HG03135 (cell line): Measurements from ENCODE around the gene AGBL1.

Experiments
- ATAC-seq: cut with Tn5 transposase; IDR thresholded peaks from one replicate; pipeline ENCODE4 v1.9.1; 2021; ENCODE audit warnings: mild to moderate bottlenecking, moderate library complexity; ENCODE audit not compliant: unreplicated experiment

The AGBL1 gene

DNA sequence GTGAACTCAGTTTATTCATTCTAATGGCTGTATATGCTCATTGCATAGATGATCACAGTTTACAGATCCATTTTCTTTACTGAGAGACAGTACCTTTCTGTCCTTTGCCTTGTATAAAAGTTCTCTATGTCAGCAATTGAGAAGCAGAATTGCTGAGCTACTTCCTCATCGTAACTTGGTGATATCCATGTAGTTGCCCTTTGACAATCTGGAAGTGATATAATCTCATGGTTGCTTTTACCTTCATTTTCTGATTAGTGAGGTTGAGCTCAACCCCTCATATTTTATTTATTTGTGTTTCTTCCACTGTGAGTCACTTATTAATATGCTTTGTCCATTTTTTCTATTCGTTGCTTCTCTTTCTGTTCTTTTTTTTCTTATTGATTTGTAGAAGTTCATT is 696.5 kb downstream of the AGBL1 start:
- ATAC-seq: no peak

- ATAC-seq: no peak
Observed at GRCh38 chr15:86796521-86796920, 716.9 kb downstream of the AGBL1 start.

DNA sequence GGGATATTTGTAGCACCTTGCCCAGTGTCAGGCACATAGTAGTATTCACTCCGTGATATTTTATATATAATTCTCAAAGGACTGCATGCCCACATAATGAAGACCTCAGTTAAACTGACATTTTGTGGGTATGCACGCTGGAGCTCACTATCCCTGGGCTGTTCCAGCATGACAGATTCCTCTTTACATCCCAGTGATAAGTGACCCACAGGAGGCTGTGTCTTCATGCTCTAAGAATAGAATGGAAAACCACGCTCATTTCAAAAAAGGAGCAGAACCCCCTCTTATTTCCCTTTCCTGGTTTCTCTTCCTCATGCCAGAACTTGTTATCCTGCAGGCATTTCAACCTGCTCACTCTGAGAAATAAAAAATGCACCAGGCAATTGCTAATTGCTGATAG is 717.5 kb downstream of the AGBL1 start:
- no peak for ATAC-seq

DNA sequence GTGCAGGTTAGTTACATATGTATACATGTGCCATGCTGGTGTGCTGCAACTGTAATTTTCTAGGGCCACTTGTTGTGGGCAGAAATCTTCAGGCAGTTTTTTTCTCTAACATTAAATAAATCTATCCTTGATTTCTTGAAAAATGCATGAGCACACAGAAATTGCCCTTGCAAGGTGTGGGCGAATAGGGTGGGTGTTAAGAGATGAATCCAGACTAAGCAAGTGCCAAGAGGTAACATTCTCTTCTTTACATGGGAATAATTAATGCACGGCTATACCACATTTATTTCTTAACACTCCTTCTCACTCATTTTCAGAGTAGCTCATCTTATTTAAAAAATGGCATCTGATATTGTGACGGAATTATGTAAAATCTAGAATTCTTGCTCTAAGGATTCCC is 719.6 kb downstream of the AGBL1 start:
- ATAC-seq: no peak

DNA sequence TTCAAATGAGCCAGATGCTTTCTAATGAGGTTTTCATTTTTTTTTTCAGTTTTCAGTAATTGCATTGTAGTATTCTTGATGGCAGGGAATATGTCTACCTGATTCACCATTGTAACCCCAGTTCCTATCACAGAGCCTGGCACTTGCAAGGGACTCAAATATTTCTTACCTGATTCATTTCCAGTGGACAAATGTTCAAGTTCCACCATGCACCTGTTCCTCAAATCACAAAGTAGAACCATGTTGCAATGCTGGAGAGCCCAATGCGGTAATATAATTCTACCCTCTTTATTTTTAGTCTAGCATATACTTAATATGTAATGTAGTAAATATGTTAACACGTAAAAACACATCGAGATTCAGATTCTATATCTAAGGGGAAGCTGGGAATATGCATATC is 722.6 kb downstream of the AGBL1 start:
- no peak for ATAC-seq

GRCh38 chr15:86804406-86804805 is 724.7 kb downstream of the AGBL1 start:
- no peak for ATAC-seq

GRCh38 chr15:86810329-86810728 is 730.7 kb downstream of the AGBL1 start:
- no peak for ATAC-seq

- no peak for ATAC-seq
Observed at GRCh38 chr15:86813892-86814291, 734.2 kb downstream of the AGBL1 start.

GRCh38 chr15:86829245-86829644 is 749.6 kb downstream of the AGBL1 start:
- ATAC-seq: no peak

GRCh38 chr15:86830304-86830703 is 750.6 kb downstream of the AGBL1 start:
- no peak for ATAC-seq

- ATAC-seq: no peak
Observed at GRCh38 chr15:86833595-86833994, 753.9 kb downstream of the AGBL1 start.

GRCh38 chr15:86834115-86834863 is 754.6 kb downstream of the AGBL1 start:
- no peak for ATAC-seq

DNA sequence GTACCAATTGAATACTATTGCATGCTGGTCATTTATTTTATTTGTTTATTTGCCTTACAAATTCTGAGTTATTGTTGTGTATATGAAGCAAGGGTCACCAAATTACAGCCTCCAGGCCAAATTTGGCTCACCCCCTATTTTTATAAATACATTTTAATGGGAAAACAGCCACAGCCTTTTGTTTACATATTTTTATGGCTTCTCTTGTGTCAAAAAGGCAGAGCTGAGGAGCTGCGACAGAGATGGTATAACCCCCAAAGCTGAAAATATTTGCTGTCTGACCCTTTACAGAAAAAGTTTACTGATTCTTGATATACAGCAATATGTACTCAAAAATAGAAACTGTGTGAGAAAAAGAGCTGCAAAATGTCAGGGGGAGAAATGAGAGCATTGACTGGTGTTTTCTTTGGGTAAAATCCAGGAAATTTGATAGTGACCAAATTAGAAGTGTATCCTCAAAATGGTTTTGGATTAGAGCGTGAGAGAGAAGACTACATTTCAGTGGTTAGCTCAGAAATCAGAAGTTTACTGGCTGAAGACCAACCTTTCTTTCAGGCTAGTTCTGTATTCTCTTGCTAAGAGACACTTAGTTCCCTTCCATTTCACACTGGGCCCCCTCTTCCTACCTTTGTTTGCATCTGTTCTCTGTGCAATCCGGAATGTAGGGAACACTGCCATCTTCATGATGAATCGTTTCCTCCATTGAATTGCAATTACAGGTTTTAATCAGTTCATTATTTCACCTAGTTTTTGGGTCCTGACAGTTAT is 757.8 kb downstream of the AGBL1 start:
- ATAC-seq: no peak

DNA sequence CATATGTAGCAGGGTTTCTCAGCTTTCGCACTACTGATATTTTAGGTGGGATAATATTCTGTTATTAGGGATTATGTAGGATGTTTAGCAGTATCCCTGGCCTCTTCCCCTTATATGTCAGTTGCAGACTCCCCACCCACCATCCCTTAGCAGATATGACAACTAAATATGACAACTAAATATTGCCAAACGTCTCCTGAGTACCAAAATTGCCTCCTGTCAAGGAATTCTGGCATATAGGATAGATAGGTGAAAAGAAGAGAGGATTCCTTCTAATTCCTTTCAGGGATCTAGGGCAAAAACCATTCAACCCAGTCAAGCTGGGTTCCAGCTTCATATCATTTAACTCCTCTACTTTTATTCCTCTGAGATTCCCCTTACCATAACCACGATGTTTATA is 759.8 kb downstream of the AGBL1 start:
- no peak for ATAC-seq

- no peak for ATAC-seq
Observed at GRCh38 chr15:86840996-86841395, 761.3 kb downstream of the AGBL1 start.

DNA sequence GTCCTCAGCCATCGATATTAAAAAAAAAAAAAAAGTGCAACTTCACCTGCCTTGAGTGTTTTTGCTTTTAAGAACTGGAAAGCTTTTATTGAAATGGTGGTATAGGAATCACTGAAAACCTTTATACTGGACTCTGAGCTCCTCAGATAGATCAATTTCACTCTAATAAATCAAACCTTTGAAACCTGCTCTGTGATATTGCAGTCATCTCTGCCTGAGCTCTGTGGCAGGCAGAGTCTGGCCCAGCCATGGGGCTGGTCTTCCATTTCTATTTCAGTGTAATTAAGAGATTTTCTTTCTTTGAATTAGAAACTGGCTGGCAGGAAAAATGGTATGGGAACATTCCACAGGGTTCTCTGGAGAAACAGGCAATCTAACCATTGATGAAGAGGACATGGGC is 762.5 kb downstream of the AGBL1 start:
- no peak for ATAC-seq

DNA sequence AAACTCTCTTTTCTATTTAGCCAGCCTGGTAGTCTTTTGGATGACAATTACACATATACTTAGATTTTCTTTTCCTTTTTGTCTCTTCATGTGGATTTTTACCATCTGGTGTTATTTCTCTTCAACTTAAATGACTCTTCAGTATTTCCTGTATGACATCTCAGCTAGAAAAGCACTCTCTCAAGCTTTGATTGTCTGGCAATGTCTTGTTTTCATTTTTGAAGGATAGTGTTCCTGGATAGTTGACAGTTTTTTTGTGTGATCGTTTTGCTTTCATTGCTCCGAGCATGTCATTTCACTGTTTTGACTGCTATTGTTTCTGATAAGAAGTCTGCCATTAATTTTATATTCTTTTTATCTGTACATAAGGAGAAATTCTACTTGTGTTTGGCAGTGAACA is 766.4 kb downstream of the AGBL1 start:
- ATAC-seq: no peak

GRCh38 chr15:86849136-86849535 is 769.5 kb downstream of the AGBL1 start:
- ATAC-seq: no peak

GRCh38 chr15:86849558-86850285 is 770.1 kb downstream of the AGBL1 start:
- ATAC-seq: no peak

- ATAC-seq: no peak
Observed at GRCh38 chr15:86850939-86851338, 771.3 kb downstream of the AGBL1 start.

- ATAC-seq: no peak
Observed at GRCh38 chr15:86852741-86853140, 773.1 kb downstream of the AGBL1 start.

DNA sequence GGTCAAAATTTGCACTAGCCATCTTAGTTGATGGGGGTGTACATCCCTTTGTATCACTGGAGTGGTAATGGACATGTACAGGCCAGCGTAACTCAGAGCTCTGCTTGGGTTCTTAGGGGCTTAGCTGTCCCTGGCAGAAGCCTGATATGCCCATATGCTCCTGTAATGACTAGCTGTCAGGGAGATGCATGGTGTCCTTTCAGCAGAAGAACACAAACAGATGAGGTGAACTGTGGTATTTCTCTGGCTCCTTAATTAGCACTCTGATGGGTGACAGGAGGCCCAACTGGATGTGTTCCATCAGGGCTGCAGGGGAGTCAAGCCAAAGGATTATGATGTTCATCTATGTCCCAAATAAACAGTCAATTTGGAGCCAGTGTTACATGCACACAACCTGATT is 774.5 kb downstream of the AGBL1 start:
- ATAC-seq: no peak
